ENCODE measurements around the gene DEXI. TPM values are rescaled to one million over a fixed set of nuclear protein-coding genes. Genes with fewer than 3 reads are reported as not detected.

Gene DEXI
- total RNA-seq, 1 donor from 2014 or later: 67.5 TPM

GRCh38 chr16:10888320-10888937 lies 53.8 kb downstream of the DEXI start:
- no peaks in the 10 kb centered on the region for H3K9me3 ChIP-seq
- DNase-seq (ENCODE audit: extremely low spot score in 2 of 2): no peak
- TF ChIP-seq POLR2A (IDR thresholded peaks at IDR 0.05) (no peak), POLR2AphosphoS5 (IDR thresholded peaks at IDR 0.05; ENCODE audit: insufficient read depth in 1 of 2, low read depth in 1 of 2) (no peak)
- TF ChIP-seq, protein P1, sequence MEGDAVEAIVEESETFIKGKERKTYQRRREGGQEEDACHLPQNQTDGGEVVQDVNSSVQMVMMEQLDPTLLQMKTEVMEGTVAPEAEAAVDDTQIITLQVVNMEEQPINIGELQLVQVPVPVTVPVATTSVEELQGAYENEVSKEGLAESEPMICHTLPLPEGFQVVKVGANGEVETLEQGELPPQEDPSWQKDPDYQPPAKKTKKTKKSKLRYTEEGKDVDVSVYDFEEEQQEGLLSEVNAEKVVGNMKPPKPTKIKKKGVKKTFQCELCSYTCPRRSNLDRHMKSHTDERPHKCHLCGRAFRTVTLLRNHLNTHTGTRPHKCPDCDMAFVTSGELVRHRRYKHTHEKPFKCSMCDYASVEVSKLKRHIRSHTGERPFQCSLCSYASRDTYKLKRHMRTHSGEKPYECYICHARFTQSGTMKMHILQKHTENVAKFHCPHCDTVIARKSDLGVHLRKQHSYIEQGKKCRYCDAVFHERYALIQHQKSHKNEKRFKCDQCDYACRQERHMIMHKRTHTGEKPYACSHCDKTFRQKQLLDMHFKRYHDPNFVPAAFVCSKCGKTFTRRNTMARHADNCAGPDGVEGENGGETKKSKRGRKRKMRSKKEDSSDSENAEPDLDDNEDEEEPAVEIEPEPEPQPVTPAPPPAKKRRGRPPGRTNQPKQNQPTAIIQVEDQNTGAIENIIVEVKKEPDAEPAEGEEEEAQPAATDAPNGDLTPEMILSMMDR (IDR thresholded peaks at IDR 0.05): no peak
- H3K4me3 ChIP-seq: no peak overlapping the region
- intact Hi-C loops (cut with DNase I): no loop called here
- H3K27me3 ChIP-seq: no peaks in the 10 kb centered on the region
- no peak overlapping the region for H3K27ac ChIP-seq
- H3K36me3 ChIP-seq: no peaks in the 10 kb centered on the region
- no peaks in the 10 kb centered on the region for H3K4me1 ChIP-seq

DNA sequence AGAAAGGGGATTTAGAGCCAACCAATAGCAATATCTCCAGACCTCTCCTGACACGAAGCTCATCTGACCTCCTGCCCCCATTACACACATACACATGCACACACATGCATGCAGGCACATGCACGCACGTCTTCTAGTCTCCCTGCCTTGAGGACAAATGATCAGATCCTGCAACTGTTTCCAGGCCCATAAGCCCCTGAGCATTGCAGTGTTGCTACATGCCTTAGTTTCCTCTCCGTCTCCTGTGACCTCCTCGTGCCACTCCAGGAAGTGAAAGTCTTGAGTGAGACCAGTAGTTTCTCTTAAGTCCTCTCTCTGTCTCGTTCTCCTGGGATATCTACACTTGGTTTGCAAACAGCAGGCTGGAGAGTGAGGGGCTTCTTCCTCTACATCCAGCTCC lies 57.0 kb downstream of the DEXI start:
- Histone ChIP-seq H3K27ac (no peak overlapping the region), H3K4me3 (no peak overlapping the region), H3K27me3 (no peaks in the 10 kb centered on the region), H3K9me3 (no peaks in the 10 kb centered on the region), H3K4me1 (no peaks in the 10 kb centered on the region), H3K36me3 (no peaks in the 10 kb centered on the region)
- intact Hi-C loops (cut with DNase I): no loop called here
- TF ChIP-seq POLR2A (IDR thresholded peaks at IDR 0.05): no peak
- no peak for TF ChIP-seq POLR2AphosphoS5 (IDR thresholded peaks at IDR 0.05; ENCODE audit: insufficient read depth in 1 of 2, low read depth in 1 of 2)
- TF ChIP-seq, protein P1 (IDR thresholded peaks at IDR 0.05): no peak
- no peak for DNase-seq (ENCODE audit: extremely low spot score in 2 of 2)

- no peaks in the 10 kb centered on the region for H3K27me3 ChIP-seq
- DNase-seq (ENCODE audit: extremely low spot score in 2 of 2): no peak
- no peak overlapping the region for H3K4me3 ChIP-seq
- H3K36me3 ChIP-seq: no peaks in the 10 kb centered on the region
- intact Hi-C loops (cut with DNase I): no loop called here
- TF ChIP-seq, protein P1 (IDR thresholded peaks at IDR 0.05): no peak
- no peak for TF ChIP-seq POLR2AphosphoS5 (IDR thresholded peaks at IDR 0.05; ENCODE audit: insufficient read depth in 1 of 2, low read depth in 1 of 2)
- TF ChIP-seq POLR2A (IDR thresholded peaks at IDR 0.05): no peak
- H3K27ac ChIP-seq: no peak overlapping the region
- peaks cover 17% of the 10 kb centered on the region for H3K4me1 ChIP-seq
- no peaks in the 10 kb centered on the region for H3K9me3 ChIP-seq
These were observed 59.3 kb downstream of the DEXI start for GRCh38 chr16:10883004-10883403.

DNA sequence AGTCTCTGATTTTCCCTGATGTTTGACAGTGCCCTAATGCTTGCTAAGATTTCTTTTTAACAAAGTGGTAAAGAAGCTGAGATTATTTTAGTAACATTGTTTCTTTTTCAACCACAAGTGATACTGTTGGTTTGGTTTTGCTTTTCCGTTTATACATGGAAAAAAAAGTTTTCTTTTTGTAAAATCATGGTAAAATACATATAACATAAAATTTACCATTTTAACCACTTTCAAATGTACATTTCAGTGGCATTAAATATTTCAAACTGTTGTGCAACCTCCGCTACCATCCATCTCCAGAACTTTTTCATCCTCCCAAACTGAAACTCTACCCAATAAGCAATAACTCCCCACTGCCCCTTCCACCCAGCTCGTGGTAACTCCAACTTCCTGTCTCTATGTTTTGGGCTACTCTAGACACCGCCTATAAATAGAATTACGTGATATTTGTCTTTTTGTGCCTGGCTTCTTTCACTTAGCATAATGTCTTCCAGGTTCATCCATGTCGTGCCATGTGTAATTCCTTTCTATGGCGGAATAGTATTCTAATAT lies 60.7 kb downstream of the DEXI start:
- Histone ChIP-seq H3K9me3 (no peaks in the 10 kb centered on the region), H3K4me3 (no peak overlapping the region), H3K36me3 (no peaks in the 10 kb centered on the region), H3K27ac (no peak overlapping the region), H3K4me1 (peaks cover 17% of the 10 kb centered on the region), H3K27me3 (no peaks in the 10 kb centered on the region)
- intact Hi-C loops (cut with DNase I): no loop called here
- DNase-seq (ENCODE audit: extremely low spot score in 2 of 2): no peak
- no peak for TF ChIP-seq POLR2A (IDR thresholded peaks at IDR 0.05)

DNA sequence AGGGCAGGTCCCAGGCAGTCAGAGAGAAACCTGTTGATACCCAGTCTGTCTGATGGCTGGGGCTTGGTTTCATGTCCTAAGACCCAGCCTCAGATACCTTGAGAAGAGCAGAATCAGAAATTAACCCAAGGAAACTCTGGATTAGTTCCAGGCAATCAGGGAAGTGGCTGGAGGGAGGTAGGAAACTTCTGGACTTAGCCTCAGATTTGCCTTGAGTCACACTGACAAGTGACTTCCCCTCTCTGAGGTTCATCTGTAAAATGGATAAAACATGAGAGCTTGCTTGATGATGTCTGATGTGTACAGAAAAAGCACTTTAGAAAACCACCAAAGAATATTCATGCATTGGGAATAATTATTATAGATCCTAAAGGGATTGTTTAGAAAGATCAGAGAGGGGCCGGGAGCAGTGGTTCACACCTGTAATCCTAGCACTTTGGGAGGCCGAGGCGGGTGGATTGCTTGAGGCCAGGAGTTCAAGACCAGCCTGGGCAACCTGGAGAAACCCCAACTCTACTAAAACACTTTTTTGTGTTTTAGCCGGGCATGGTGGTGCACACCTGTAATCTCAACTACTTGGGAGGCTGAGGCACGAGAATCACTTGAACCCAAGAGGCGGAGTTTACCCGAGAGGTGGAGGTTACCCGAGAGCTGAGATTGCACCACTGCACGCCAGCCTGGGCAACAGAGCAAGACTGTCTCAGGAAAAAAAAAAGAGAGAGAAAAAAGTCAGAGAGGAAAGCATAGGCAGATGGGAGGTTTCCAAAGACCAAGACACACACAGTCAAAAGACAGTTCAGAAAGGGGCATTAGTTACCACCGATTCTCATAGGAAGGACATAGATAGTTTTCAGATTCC lies 61.4 kb downstream of the DEXI start:
- no peaks in the 10 kb centered on the region for H3K27me3 ChIP-seq
- TF ChIP-seq POLR2AphosphoS5 (IDR thresholded peaks at IDR 0.05; ENCODE audit: insufficient read depth in 1 of 2, low read depth in 1 of 2): no peak
- TF ChIP-seq, protein P1 (IDR thresholded peaks at IDR 0.05): no peak
- TF ChIP-seq POLR2A (IDR thresholded peaks at IDR 0.05): no peak
- H3K27ac ChIP-seq: peak overlapping the region; percentile 30
- no peak overlapping the region for H3K4me3 ChIP-seq
- H3K9me3 ChIP-seq: no peaks in the 10 kb centered on the region
- H3K4me1 ChIP-seq: peaks cover 17% of the 10 kb centered on the region
- intact Hi-C loops (cut with DNase I): no loop called here
- no peak for DNase-seq (ENCODE audit: extremely low spot score in 2 of 2)
- no peaks in the 10 kb centered on the region for H3K36me3 ChIP-seq
